WTC11 (cell line): ENCODE measurements around the gene AP3D1.

Experiments
- ESRRA ChIP-seq: sonication (generic); formaldehyde crosslinking; IDR thresholded peaks from 2 replicates; pipeline ENCODE4 v1.8.1; 2022; ENCODE audit warnings: mild to moderate bottlenecking, missing genetic modification reagents, borderline replicate concordance
- FOXJ3 ChIP-seq: sonication (generic); formaldehyde crosslinking; IDR thresholded peaks from 2 replicates; pipeline ENCODE4 v1.9.0; 2021; ENCODE audit warnings: missing genetic modification reagents, mild to moderate bottlenecking, borderline replicate concordance

DNA sequence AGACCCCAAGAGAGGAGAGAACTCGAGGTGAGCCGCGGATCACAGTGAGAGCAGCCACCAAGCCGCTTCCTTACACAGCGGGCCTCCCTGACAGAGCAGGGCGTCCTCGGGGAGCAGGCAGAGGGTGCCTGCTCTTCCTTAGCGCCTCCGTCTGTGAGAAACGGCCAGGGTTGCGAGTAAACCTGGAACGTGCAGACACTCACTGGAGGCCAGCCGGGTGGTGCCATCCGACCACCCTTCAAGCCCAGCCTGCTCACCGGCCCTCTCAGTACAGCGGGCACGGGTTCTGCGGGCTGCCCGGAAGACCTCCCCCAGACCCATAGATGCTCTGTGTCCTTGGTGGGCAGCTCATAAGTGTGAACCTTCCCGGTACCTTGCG, 22.0 kb upstream of the AP3D1 start:
- TF ChIP-seq ESRRA (CRISPR knock-in tag) (no peak), FOXJ3 (CRISPR knock-in tag) (no peak)
